A549 (cell line): Measurements from ENCODE around the gene UGT8.

Experiments
- CBX2 ChIP-seq: fragments of 200-600 bp; sonication (generic); IDR thresholded peaks from 2 replicates; pipeline ENCODE4 v1.6.1; 2016; ENCODE audit warnings: low read depth, mild to moderate bottlenecking, borderline replicate concordance
- ESRRA ChIP-seq: fragments of 150-350 bp; IDR thresholded peaks from 2 replicates; pipeline ENCODE4 v1.6.1; 2014; ENCODE audit warnings: mild to moderate bottlenecking, low read length, borderline replicate concordance
- HOXA7 ChIP-seq: fragments of 250-450 bp; sonication (Bioruptor Pico); IDR thresholded peaks from 2 replicates; pipeline ENCODE4 v1.5.0; 2020; ENCODE audit warnings: mild to moderate bottlenecking, moderate library complexity
- JUN ChIP-seq, 2 experiments: fragments of >200 bp; sonication (Bioruptor Twin); formaldehyde crosslinking; IDR thresholded peaks; 2 replicates in 1 of 2; 3 replicates in 1 of 2; pipeline ENCODE4 v1.6.1; 2016 to 2017
- JUNB ChIP-seq: fragments of >200 bp; sonication (Bioruptor Twin); formaldehyde crosslinking; IDR thresholded peaks from 2 replicates; pipeline ENCODE4 v1.6.1; 2016
- MAFK ChIP-seq: fragments of 450-650 bp; IDR thresholded peaks from 2 replicates; pipeline ENCODE4 v1.6.1; 2014; ENCODE audit not compliant: partially characterized antibody
- MAX ChIP-seq: IDR thresholded peaks from 2 replicates; pipeline ENCODE4 v1.6.1; 2012
- NFE2L2 ChIP-seq: fragments of 150-350 bp; conservative IDR thresholded peaks from 2 replicates; pipeline ENCODE4 v1.6.1; 2014; ENCODE audit warnings: low read length
- NR3C1 ChIP-seq: fragments of >200 bp; sonication (Bioruptor Twin); formaldehyde crosslinking; IDR thresholded peaks from 3 replicates; pipeline ENCODE4 v1.6.1; 2017
- POLR2A ChIP-seq: IDR thresholded peaks from 2 replicates; pipeline ENCODE4 v1.6.1; 2012; ENCODE audit warnings: mild to moderate bottlenecking, low read length
- TF ChIP-seq, protein P1 (sequence below): fragments of >200 bp; sonication (Bioruptor Twin); formaldehyde crosslinking; IDR thresholded peaks from 3 replicates; pipeline ENCODE4 v1.5.1; 2016
- TF ChIP-seq, protein P2 (sequence below): fragments of 200-600 bp; sonication (generic); IDR thresholded peaks from 2 replicates; pipeline ENCODE4 v1.6.1; 2016; ENCODE audit warnings: antibody characterized with exemption, mild to moderate bottlenecking, moderate library complexity
- TF ChIP-seq, protein P3 (sequence below): fragments of >200 bp; sonication (Bioruptor Twin); formaldehyde crosslinking; IDR thresholded peaks from 3 replicates; pipeline ENCODE4 v1.6.1; 2016
- TF ChIP-seq, protein P4 (sequence below): fragments of 450-650 bp; IDR thresholded peaks from 2 replicates; pipeline ENCODE4 v1.6.1; 2014; ENCODE audit warnings: antibody characterized with exemption

- TF ChIP-seq, protein P1, sequence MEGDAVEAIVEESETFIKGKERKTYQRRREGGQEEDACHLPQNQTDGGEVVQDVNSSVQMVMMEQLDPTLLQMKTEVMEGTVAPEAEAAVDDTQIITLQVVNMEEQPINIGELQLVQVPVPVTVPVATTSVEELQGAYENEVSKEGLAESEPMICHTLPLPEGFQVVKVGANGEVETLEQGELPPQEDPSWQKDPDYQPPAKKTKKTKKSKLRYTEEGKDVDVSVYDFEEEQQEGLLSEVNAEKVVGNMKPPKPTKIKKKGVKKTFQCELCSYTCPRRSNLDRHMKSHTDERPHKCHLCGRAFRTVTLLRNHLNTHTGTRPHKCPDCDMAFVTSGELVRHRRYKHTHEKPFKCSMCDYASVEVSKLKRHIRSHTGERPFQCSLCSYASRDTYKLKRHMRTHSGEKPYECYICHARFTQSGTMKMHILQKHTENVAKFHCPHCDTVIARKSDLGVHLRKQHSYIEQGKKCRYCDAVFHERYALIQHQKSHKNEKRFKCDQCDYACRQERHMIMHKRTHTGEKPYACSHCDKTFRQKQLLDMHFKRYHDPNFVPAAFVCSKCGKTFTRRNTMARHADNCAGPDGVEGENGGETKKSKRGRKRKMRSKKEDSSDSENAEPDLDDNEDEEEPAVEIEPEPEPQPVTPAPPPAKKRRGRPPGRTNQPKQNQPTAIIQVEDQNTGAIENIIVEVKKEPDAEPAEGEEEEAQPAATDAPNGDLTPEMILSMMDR, result no peak
- TF ChIP-seq, protein P2, sequence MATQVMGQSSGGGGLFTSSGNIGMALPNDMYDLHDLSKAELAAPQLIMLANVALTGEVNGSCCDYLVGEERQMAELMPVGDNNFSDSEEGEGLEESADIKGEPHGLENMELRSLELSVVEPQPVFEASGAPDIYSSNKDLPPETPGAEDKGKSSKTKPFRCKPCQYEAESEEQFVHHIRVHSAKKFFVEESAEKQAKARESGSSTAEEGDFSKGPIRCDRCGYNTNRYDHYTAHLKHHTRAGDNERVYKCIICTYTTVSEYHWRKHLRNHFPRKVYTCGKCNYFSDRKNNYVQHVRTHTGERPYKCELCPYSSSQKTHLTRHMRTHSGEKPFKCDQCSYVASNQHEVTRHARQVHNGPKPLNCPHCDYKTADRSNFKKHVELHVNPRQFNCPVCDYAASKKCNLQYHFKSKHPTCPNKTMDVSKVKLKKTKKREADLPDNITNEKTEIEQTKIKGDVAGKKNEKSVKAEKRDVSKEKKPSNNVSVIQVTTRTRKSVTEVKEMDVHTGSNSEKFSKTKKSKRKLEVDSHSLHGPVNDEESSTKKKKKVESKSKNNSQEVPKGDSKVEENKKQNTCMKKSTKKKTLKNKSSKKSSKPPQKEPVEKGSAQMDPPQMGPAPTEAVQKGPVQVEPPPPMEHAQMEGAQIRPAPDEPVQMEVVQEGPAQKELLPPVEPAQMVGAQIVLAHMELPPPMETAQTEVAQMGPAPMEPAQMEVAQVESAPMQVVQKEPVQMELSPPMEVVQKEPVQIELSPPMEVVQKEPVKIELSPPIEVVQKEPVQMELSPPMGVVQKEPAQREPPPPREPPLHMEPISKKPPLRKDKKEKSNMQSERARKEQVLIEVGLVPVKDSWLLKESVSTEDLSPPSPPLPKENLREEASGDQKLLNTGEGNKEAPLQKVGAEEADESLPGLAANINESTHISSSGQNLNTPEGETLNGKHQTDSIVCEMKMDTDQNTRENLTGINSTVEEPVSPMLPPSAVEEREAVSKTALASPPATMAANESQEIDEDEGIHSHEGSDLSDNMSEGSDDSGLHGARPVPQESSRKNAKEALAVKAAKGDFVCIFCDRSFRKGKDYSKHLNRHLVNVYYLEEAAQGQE, result no peak
- TF ChIP-seq NR3C1 (no peak), CBX2 (no peak), JUNB (no peak), MAX (no peak), ESRRA (no peak), POLR2A (no peak), HOXA7 (no peak), JUN (IDR thresholded peaks at IDR 0.05) (no peak), NFE2L2 (no peak), MAFK (no peak)
- TF ChIP-seq, protein P3, sequence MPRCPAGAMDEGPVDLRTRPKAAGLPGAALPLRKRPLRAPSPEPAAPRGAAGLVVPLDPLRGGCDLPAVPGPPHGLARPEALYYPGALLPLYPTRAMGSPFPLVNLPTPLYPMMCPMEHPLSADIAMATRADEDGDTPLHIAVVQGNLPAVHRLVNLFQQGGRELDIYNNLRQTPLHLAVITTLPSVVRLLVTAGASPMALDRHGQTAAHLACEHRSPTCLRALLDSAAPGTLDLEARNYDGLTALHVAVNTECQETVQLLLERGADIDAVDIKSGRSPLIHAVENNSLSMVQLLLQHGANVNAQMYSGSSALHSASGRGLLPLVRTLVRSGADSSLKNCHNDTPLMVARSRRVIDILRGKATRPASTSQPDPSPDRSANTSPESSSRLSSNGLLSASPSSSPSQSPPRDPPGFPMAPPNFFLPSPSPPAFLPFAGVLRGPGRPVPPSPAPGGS, result no peak
- TF ChIP-seq, protein P4, sequence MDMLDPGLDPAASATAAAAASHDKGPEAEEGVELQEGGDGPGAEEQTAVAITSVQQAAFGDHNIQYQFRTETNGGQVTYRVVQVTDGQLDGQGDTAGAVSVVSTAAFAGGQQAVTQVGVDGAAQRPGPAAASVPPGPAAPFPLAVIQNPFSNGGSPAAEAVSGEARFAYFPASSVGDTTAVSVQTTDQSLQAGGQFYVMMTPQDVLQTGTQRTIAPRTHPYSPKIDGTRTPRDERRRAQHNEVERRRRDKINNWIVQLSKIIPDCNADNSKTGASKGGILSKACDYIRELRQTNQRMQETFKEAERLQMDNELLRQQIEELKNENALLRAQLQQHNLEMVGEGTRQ, result no peak
Measured at GRCh38 chr4:114725066-114725465, 126.5 kb downstream of the UGT8 start.
